Measurements from ENCODE around the gene SMCHD1.
"Not testable (repeated sequence)": the region's sequence is repeated elsewhere in the genome, so short reads cannot be mapped to it uniquely, and the experiment has no call there.

SMCHD1 gene

DNA sequence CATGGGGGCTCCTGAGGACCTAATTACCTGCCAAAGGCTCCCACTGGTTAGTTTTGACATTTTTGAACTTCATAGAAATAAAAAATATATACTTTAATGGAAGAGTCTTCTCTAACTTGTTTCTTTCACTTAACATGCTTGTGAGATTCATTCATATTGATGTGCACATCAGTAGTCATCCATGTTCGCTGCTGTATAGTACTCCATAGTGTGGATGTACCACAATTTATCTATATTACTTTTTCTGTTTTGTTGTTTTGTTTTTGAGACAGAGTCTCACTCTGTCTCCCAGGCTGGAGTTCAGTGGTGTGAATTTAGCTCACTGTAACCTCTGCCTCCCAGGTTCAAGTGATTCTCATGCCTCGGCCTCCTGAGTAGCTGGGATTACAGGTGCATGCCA, 168.4 kb downstream of the SMCHD1 start:
- no peak for DNase-seq

DNA sequence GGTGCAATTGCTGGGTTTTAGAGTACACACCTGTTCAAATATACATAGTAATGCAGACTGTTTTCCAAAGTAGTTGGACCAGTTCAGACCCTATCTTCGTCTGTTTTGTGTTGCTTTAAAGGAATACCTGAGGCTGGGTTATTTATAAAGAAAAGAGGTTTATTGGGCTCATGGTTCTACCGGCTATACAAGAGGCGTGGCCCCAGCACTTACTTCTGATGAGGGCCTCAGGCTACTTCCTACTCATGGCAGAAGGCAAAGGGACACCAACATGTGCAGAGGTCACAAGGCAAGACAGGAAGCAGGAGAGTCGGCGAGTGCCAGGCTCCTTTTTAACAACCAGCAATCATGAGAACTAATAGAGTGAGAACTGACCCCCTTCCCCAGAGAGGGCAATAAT, 169.3 kb downstream of the SMCHD1 start:
- DNase-seq, result no peak

DNA sequence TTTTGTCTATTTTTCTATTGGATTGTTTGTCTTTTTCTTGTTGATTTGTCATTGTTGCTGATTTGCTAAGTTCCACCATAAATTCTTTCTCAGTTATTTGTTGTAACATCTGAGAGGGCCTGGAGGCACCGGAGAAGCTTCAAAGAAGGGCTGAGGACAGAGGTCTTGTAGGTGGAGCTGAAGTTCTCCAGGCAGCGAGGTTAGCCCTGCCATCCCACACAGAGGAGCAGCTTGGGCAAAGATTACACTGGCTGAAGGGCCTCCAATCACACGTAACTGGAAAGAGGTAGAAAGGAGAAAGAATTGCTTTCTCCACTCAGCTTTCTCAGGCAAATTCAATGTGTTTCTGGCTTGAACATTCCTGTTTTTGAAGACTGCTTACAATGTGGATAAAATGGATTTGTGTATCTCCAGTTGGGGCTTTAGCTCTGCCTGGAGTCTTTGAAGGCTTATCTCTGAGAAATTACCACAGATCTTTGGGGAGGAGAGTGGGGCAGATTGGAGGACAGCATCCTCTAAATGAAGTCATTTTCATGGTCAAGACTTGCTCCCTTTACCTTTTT, 170.2 kb downstream of the SMCHD1 start:
- DNase-seq, result no peak

DNA sequence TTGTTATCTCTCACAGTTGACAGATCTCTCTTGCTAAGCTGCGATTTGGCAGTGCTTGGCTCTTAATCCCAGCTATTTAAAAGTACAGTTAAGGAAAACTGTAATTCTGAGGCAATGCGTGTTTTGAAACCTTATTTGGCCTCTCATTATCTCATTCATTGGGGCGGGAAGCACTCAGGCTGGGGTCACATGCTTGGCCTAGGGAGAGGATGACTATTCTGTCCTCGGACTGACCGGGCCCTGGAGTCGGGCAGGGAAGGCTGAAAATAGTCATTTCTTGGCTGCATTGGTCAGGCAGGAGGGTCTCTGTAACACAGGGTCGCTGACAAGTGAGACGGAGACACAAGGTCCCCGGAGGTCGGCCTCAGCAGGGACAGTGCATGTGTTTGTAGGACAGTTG, 171.1 kb downstream of the SMCHD1 start:
- DNase-seq, result no peak

DNA sequence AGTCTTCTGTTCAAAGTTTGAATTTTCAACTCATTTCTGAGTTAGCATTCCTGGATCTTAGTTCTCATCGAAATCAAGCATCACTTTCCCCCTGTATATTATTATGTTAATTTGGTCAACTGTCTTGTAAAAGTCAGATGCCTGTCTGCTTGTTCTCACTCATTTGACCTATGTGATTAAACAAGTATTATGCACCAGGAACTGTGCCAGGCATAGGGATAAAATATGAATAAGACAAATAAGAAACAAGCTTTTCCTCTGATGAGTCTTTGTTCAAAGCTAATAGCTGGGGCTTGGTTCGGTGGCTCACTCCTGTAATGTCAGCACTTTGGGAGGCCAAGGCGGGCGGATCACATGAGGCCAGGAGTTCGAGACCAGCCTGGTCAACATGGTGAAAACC, 171.5 kb downstream of the SMCHD1 start:
- DNase-seq, result no peak

DNA sequence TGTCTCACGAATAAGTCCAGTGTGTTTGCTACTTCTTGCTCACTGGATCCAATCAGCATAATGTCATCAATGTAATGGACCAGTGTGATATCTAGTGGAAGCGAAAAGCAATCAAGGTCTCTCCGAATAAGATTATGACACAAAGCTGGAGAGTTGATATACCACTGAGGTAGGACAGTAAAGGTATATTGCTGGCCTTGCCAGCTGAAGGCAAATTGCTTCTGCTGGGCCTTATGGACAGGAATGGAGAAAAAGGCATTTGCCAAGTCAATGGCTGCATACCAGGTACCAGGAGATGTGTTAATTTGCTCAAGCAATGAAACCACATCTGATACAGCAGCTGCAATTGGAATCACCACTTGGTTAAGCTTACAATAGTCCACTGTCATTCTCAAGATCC, 180.6 kb downstream of the SMCHD1 start:
- DNase-seq, result not testable (repeated sequence)

DNA sequence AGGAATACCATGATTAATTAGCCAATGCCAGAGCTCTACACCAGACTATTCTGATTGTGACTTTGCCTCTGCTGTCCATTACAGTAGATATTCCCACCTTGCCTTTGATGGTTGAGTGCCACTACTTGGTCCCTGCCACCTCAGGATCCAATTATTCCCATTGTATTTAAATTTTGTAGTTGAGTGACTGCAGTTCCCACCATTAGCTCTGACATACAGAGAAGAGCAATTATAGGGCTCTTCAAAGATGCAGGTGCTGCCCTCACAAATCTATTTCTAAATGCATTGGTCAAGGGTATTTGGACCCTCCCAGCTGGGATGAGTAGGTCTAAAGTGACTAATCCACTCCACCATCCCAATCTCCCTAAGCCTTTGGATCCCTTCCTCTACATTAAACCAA, 181.8 kb downstream of the SMCHD1 start:
- DNase-seq, result not testable (repeated sequence)

DNA sequence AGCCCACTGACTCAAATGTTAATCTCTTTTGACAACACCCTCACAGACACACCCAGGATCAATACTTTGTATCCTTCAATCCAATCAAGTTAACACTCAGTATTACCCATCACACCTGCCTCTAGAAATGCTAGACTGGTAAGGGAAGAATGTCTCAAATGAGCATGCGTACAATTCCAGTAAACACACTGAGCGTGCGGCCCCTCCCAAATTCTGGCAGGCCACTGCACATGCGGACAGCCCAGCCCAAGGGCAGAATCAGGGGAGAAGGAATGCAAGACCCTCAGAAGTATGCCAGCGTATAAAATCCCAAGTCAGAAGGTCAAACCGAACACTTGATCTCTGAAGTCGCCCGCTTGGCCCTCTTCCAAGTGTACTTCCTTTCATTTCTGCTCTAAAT, 183.7 kb downstream of the SMCHD1 start:
- no peak for DNase-seq

DNA sequence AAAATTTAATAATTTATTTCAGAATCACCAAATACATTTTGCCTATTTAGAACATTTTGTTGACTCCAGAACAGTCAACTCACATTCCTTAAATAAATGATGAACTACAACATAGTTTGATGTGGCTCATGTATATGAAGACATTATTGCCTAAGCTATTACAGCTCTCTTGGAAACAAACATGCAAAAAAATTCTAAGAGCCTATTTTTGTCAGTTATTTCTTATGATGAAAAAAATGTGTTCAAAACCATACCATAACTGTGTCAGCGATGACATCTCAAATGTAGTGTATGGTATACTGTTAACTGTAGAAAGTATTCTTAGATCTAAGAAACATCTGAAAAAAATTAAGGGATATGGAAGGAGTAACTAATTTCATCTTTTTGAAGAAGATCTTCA, 185.0 kb downstream of the SMCHD1 start:
- no peak for DNase-seq

DNA sequence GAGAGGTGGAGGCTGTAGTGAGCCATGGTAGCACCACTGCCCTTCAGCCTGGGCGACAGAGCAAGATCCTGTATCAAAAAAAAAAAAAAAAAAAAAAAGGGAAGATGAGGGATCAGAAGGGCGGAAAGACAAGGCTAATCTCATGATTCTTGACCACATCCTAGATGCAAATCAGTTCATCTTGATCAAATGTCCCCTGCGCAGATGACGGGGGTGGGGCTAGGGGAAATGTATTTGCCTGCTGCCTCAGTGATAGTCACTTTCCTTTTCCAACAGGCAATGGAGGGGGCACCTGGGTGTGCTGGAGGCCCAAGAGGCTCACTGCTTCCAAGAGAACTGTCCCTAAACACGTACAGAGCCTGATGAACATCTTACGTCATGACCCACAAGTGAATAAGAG, 187.6 kb downstream of the SMCHD1 start:
- DNase-seq, result no peak

DNA sequence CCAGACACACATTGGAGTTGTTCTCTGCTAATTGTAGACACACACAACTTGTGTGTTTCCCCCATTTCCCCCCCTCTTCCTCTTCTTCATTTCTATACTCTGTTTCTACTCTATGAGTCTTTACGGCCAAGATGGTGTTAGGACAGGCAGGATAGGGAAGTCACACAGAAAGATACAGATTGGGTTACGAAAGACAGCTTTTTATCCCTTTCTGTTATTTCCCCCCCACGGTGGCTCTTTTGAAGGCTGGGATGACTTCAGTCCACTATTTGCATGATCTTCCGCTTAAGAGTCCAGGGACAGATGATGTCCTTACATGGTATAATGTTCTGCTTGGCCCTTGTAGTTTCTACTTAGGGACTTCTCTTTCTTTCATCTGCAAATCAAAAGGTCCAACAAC, 189.6 kb downstream of the SMCHD1 start:
- DNase-seq, result no peak

DNA sequence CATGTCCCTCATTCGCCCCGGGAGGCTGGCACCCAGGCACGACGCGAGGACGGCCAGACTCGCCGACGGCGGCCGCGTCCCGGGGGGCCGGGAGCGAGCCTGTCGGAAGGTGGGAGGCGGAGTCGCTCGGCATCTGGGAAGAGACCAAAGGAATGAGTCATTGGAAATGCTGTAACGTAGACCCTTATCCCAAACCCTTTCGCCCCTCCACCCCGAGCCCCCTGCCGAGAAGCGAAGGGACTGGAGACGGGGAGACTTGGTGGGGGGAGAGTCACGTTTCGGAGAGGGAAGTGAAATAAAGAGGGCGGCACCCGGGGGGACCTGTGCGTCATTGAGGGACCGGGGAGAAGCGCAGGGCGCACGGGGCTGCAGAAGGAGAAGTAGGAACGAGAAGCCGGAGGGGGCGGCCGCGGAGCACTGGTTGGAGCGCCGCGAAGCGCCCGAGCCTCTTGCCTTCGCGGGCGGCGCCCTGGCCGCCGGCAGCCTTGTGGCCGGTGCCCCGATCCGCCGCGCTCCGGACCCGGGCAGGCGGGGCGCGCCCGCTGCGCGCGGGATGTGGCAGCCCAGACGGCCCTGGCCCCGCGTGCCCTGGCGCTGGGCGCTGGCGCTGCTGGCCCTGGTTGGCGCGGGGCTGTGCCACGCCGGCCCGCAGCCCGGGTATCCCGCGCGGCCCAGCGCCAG, 191.2 kb downstream of the SMCHD1 start, which contains the start of gene EMILIN2:
Gene EMILIN2 (plus strand): TSS at position 371 of the 681 bp plus-strand sequence. CDS start 183 bp downstream, at position 554.
- DNase-seq, result no peak

DNA sequence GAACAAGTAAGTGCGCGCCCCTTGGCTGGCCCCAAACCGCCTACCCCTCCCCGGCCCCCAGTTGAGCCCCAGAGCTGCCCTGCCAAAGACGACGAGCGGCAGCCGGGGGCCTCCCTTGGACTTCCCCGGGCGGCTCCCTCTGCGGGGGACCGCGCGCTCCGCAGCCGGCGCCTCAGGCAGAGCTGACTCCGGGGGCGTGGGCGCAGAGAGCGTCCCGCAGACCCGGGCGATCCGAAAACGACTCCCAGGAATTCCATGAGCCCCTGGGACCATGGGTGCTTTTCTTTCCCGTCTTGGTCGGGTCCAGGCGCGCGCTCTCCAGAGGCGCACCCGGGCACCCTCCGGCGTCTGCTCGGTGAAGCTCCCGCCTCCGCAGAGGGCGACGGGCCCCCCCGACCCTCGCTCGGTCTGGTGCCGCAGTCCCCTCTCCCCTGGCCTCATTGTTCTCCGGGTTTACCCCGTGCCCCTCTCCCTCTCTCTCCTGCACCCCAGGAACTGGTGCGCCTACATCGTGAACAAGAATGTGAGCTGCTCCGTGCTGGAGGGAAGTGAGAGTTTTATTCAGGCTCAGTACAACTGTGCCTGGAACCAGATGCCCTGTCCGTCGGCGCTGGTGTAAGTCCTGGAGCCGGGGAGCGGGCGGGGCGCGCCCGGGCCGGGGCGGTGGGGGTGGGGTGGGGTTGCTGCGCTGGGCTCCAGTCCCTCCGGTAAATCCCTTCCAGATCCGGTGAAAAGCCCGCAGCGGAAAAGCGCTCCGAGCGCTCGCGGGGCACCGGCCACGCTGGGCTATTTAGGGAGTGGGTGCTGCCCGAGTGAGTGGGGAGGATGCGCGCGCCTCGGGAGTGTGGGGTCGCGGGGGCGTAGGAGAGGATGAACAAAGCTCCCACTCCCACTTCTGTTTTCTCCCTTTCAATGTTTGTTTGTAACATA, 192.1 kb downstream of the SMCHD1 start:
- DNase-seq, result no peak

DNA sequence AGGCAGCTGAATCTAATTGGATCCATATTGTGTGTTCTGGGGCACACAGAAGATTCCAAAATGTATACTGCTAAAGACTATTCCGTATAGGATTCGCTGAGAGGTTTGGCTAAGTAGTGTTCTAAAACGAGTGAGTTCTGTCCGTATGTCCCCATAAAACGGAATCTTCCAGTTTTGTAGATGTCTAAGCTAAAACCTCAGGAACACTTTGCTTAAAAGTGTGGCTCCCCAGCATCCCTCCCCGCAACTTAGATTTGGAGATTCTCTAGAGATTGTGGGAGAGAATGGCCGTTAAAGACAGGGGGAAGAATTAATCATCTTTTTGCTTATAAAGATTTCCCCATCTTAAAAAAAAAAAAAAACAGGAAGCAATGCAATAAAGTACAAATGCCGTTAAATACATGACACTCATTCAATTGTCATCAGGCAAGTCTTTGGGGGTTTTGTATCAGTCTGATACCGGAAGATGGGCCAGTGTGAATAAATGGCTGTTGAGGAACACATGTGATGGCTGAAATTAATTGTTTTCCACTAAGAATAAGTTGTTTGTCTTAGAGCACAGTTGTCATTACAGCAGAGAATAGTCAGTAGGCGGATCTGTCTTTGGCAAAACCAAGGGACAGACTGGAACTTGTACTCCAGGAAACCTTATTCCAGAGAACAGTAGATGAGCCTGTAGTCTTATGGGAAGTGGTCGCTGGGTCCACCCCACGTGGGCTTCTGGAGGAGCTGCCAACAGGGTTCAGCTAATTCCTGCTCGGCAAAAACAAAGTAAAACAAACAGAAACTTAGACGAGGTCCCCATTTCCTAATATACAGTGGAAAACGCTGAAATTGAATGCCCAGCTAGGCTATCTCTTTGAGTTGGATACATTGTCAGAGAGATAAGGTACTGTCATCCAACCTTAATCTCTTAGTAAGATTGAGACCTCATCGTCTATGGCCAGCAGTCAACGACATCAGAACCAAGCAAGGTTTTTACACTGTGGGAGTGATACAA, 193.0 kb downstream of the SMCHD1 start:
- DNase-seq, result no peak

DNA sequence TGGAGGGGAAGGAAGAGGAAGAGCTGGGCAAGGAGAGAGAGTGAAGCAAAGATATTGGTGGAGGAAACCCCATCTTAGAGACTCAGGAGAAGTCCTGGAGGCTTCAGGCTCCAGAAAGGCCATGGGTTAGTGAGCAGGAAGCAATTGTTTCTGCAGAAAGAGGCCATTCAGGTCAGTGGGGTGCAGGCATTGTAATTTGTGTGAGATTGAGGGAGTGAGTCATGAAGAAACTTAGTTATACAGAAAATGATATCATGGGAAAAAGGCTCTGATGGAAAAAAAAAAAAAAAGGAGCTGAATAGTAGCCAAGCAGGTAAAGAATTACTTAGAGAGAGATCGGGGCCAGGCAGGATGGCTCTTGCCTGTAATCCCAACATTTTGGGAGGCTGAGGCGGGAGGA, 195.3 kb downstream of the SMCHD1 start:
- DNase-seq, result no peak

DNA sequence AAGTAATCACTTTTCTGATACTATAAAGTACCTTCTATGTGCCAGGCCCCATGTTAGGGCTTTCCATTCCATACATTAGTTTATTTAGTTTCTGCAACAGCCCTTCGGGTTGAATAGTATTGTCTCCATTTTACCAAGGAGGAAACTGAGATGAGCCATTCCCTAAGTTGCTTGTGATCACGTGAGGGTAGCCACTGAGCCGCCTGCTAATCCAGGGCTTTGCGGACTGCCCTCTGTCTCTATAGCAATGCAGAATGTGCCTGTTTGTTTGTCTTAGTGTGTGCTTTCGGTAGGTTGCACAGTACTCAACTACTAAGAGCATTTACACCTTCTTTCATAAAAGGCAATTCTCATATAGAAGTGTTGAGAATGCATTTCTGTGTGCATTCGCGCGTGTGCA, 196.2 kb downstream of the SMCHD1 start:
- no peak for DNase-seq

DNA sequence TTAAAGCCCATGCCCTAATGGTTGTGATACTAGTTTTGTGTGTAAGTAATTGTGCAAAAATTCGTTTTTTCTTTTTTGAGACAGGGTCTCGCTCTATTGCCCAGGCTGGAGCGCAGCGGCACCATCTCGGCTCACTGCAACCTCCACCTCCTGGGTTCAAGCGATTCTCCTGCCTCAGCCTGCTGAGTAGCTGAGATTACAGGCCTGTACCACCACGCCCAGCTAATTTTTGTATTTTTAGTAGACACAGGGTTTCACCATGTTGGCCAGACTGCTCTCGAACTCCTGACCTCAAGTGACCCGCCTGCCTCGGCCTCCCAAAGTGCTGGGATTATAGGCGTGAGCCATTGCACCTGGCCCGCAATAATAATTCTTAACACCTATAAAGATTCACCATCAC, 196.9 kb downstream of the SMCHD1 start:
- not testable (repeated sequence) for DNase-seq

DNA sequence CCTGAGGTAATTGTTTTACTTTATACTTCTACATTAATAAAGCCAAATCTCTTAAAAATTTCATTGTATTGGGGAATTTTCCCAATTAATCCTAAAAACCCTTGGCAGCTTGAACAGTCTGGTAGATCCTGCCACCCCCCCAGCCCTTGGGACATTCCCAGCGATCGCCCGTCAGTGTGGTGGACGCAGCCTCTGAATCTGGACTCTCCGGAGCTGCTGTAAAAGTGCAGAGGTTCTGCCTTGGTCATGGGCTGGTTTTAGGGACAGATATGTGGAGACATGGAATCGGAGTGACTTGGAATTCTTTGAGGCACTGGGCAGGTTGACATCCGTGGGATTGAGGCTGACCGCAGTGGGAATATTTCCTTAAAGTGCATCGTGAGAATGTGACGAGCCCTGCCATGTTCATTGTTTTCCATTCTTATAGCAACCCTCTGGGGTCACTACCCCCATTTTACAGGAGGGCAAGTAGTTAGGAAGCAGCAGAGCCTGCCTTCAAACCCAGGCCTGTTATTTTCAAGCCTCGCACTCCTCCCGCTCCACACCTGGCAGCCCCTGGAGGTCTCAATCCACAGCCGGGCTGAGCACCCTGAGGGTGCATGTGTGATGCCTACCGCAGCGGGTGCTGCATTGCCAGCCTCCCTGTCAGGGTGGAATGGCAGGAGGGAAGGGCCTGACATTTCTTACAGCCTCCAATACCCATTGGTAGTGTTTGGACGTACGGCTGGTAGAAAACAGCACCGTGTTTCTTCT, 197.8 kb downstream of the SMCHD1 start:
- DNase-seq, result no peak

DNA sequence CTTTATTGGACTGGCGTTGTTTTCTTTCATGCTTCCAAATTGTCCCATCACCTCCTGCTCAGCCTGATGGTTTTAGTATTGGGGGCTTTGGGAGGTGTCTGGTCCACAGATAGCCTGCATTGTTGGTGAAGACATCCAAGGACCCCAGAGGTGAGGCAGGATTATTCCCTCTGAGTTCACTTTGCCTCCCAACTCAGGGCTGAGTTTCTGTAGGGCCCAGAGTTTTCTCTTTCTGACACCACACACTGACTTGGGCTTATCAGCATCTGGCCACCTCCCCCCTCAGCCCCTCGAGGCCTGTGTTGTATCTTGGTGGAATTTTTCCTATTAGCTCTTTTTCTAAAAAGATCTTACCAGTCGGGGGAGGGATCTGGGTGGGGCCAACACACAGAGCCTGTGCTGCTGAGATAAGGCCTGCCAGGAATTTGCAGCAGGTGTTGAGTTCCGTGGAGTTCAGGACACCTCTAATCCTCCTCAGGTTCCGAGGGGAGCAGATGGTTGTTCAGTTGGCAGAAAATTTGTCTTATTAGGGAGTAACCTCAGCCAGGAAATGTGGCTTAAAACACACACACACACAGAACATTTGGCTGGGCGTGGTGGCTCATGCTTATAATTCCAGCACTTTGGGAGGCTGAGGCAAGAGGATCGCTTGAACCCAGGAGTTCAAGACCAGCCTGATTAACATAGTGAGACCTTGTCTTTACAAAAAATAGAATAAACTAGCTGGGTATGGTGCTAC, 198.6 kb downstream of the SMCHD1 start:
- no peak for DNase-seq

All from amniotic stem cell (primary cell).